H1 (cell line): ENCODE results near the gene RCSD1. TPM values are rescaled to one million over a fixed set of nuclear protein-coding genes. Genes with fewer than 3 reads are reported as not detected.

Experiments
- CTCF ChIA-PET: fragments of 300-600 bp; sonication (Branson Sonifier 250); formaldehyde crosslinking; loops from one replicate; lab custom pipeline; 2021; ENCODE audit not compliant: partially characterized antibody; lab: Charles Lee
- POLR2A ChIA-PET: fragments of 300-600 bp; sonication (Branson Sonifier 250); formaldehyde crosslinking; loops from one replicate; lab custom pipeline; 2021; ENCODE audit warnings: inconsistent platforms; ENCODE audit not compliant: partially characterized antibody; lab: Charles Lee
- DNase-seq, 2 experiments: peaks; one replicate each; pipeline versions ENCODE4 v3.0.0 to v3.0.0-alpha.2; 2010 to 2022; ENCODE audit warnings: low spot score in 2 of 2, low read depth in 1 of 2, mixed read lengths in 1 of 2
- FAIRE-seq: peaks from 2 replicates; lab custom pipeline; 2011; peaks lifted over from hg19 to GRCh38; lab: Jason Lieb, UNC
- H2AFZ ChIP-seq: 2 replicates; pipeline ENCODE4 v1.8.1; 2012; ENCODE audit warnings: low read length, inconsistent platforms
- H2AK5ac ChIP-seq: 2 replicates; pipeline ENCODE4 v1.6.1; 2013; ENCODE audit warnings: low read depth, low read length
- H2BK120ac ChIP-seq: replicated peaks from 2 replicates; pipeline ENCODE3; 2013; ENCODE audit warnings: low read depth, low read length, inconsistent platforms
- H2BK12ac ChIP-seq: 2 replicates; pipeline ENCODE4 v1.6.1; 2013; ENCODE audit warnings: low read depth, low read length
- H2BK15ac ChIP-seq: 2 replicates; pipeline ENCODE4 v1.6.1; 2013; ENCODE audit warnings: low read length
- H2BK20ac ChIP-seq: 2 replicates; pipeline ENCODE4 v1.6.1; 2013; ENCODE audit warnings: low read length
- H2BK5ac ChIP-seq: 2 replicates; pipeline ENCODE4 v1.6.1; 2013; ENCODE audit warnings: low read depth, low read length
- H3K14ac ChIP-seq: 2 replicates; pipeline ENCODE4 v1.6.1; 2013; ENCODE audit warnings: inconsistent platforms; ENCODE audit not compliant: insufficient read length
- H3K18ac ChIP-seq: 2 replicates; pipeline ENCODE4 v1.6.1; 2013; ENCODE audit warnings: low read length; ENCODE audit errors: extremely low read depth
- H3K23ac ChIP-seq: 2 replicates; pipeline ENCODE4 v1.6.1; 2013; ENCODE audit warnings: inconsistent platforms; ENCODE audit not compliant: insufficient read length
- H3K23me2 ChIP-seq: 2 replicates; pipeline ENCODE4 v1.6.1; 2013; ENCODE audit warnings: low read depth, low read length
- H3K27ac ChIP-seq: 2 replicates; pipeline ENCODE4 v1.6.1; 2011; ENCODE audit warnings: low read depth, low read length, inconsistent platforms
- H3K27me3 ChIP-seq, 4 experiments: replicated peaks in 1 of 4; 1 replicate in 1 of 4; 2 replicates in 3 of 4; pipeline versions ENCODE4 v1.6.1 to v1.8.1; 2011 to 2013; ENCODE audit warnings: low read length in 3 of 4, mild to moderate bottlenecking in 3 of 4, inconsistent platforms in 2 of 4, mixed read lengths in 2 of 4, moderate library complexity in 1 of 4; ENCODE audit not compliant: control insufficient read depth in 3 of 4, insufficient read depth in 3 of 4; ENCODE audit errors: extremely low read depth in 1 of 4
- H3K36me3 ChIP-seq, 4 experiments: 2 replicates each; pipeline versions ENCODE4 v1.6.1 to v1.8.1; 2011 to 2013; ENCODE audit warnings: mild to moderate bottlenecking in 4 of 4, low read length in 3 of 4, moderate library complexity in 2 of 4, control low read depth in 1 of 4, inconsistent platforms in 1 of 4; ENCODE audit not compliant: insufficient read depth in 4 of 4, control insufficient read depth in 2 of 4
- H3K4ac ChIP-seq: replicated peaks from 2 replicates; pipeline ENCODE3; 2013; ENCODE audit warnings: low read length, low read depth, mixed read lengths, inconsistent platforms; ENCODE audit not compliant: insufficient read length
- H3K4me1 ChIP-seq, 4 experiments: replicated peaks in 1 of 4; 1 replicate in 1 of 4; 2 replicates in 3 of 4; pipeline versions ENCODE4 v1.6.1 to v1.8.1; 2011 to 2013; ENCODE audit warnings: low read length in 3 of 4, inconsistent platforms in 2 of 4, mixed read lengths in 1 of 4; ENCODE audit not compliant: insufficient read depth in 4 of 4, control insufficient read depth in 3 of 4
- H3K4me2 ChIP-seq, 2 experiments: 2 replicates each; pipeline versions ENCODE4 v1.6.1 to v1.8.1; 2011 to 2013; ENCODE audit warnings: low read depth in 2 of 2, low read length in 2 of 2, control low read depth in 1 of 2, inconsistent platforms in 1 of 2, mild to moderate bottlenecking in 1 of 2; ENCODE audit not compliant: insufficient read depth in 1 of 2
- H3K4me3 ChIP-seq, 4 experiments: fragments of 200-600, 300-600 bp in 1 of 4; sonication (generic), shearing (Covaris generic), sonication (Bioruptor Twin) in 1 of 4; 2 replicates each; pipeline versions ENCODE4 v1.5.1 to v1.8.1; 2011 to 2016; ENCODE audit warnings: low read length in 4 of 4, low read depth in 3 of 4, control low read depth in 2 of 4, inconsistent platforms in 2 of 4, mild to moderate bottlenecking in 2 of 4, mixed read lengths in 1 of 4, moderate library complexity in 1 of 4; ENCODE audit not compliant: insufficient read depth in 2 of 4; ENCODE audit errors: extremely low read depth in 1 of 4
- H3K56ac ChIP-seq: replicated peaks from 2 replicates; pipeline ENCODE3; 2013; ENCODE audit warnings: low read depth, mild to moderate bottlenecking, mixed read lengths, low read length, inconsistent platforms; ENCODE audit not compliant: insufficient read length
- H3K79me1 ChIP-seq: 2 replicates; pipeline ENCODE4 v1.6.1; 2013; ENCODE audit warnings: low read depth, low read length, control low read depth
- H3K79me2 ChIP-seq, 2 experiments: 2 replicates each; pipeline versions ENCODE4 v1.6.1 to v1.8.1; 2012 to 2013; ENCODE audit warnings: low read length in 2 of 2, mild to moderate bottlenecking in 2 of 2, inconsistent platforms in 1 of 2; ENCODE audit not compliant: insufficient read depth in 2 of 2, control insufficient read depth in 1 of 2
- H3K9ac ChIP-seq, 4 experiments: replicated peaks in 1 of 4; 1 replicate in 1 of 4; 2 replicates in 3 of 4; pipeline versions ENCODE4 v1.6.1 to v1.8.1; 2011 to 2013; ENCODE audit warnings: low read depth in 3 of 4, low read length in 3 of 4, control low read depth in 2 of 4, mild to moderate bottlenecking in 2 of 4, moderate library complexity in 2 of 4, inconsistent platforms in 1 of 4; ENCODE audit errors: extremely low read depth in 1 of 4
- H3K9me3 ChIP-seq, 2 experiments: 2 replicates each; pipeline versions ENCODE4 v1.6.1 to v1.8.1; 2012 to 2013; ENCODE audit warnings: mild to moderate bottlenecking in 2 of 2, moderate library complexity in 2 of 2, control low read depth in 1 of 2, inconsistent platforms in 1 of 2, low read depth in 1 of 2, low read length in 1 of 2, mixed read lengths in 1 of 2; ENCODE audit not compliant: insufficient read depth in 2 of 2
- H4K20me1 ChIP-seq, 2 experiments: replicated peaks in 1 of 2; 2 replicates each; pipeline versions ENCODE3 to v1.8.1; 2011 to 2013; ENCODE audit warnings: inconsistent platforms in 2 of 2, low read length in 2 of 2, mild to moderate bottlenecking in 1 of 2; ENCODE audit not compliant: insufficient read depth in 2 of 2, control insufficient read depth in 1 of 2
- H4K5ac ChIP-seq: 2 replicates; pipeline ENCODE4 v1.6.1; 2013; ENCODE audit warnings: low read length, low read depth, mixed read lengths, inconsistent platforms; ENCODE audit not compliant: insufficient read length
- H4K8ac ChIP-seq: 2 replicates; pipeline ENCODE4 v1.8.0; 2013; ENCODE audit warnings: mild to moderate bottlenecking, moderate library complexity, low read length, inconsistent platforms; ENCODE audit not compliant: insufficient read depth; ENCODE audit errors: extremely low read depth
- H4K91ac ChIP-seq: replicated peaks from 2 replicates; pipeline ENCODE3; 2013; ENCODE audit warnings: low read length, mixed read lengths, inconsistent platforms; ENCODE audit not compliant: insufficient read length
- BACH1 ChIP-seq: IDR thresholded peaks from 2 replicates; pipeline ENCODE4 v1.6.1; 2012; ENCODE audit warnings: low read length, improper control_type of control experiment
- CREB1 ChIP-seq: IDR thresholded peaks from 2 replicates; pipeline ENCODE4 v1.6.1; 2012; ENCODE audit warnings: inconsistent platforms
- EZH2 ChIP-seq: fragments of 200-600 bp; sonication (generic); IDR thresholded peaks from 2 replicates; pipeline ENCODE4 v1.7.1; 2012; ENCODE audit warnings: low read depth, mild to moderate bottlenecking, moderate library complexity, low read length, inconsistent platforms; ENCODE audit not compliant: severe bottlenecking
- JUN ChIP-seq: IDR thresholded peaks from 2 replicates; pipeline ENCODE4 v1.6.1; 2011; ENCODE audit warnings: low read depth, mild to moderate bottlenecking, improper control_type of control experiment, low read length
- KDM4A ChIP-seq: IDR thresholded peaks from one replicate; pipeline ENCODE4 v1.7.1; 2012; ENCODE audit warnings: low read depth, mild to moderate bottlenecking, moderate library complexity, low read length, inconsistent platforms; ENCODE audit not compliant: severe bottlenecking
- POLR2A ChIP-seq, 2 experiments: IDR thresholded peaks; 1 replicate in 1 of 2; 2 replicates in 1 of 2; pipeline ENCODE4 v1.6.1; 2011; ENCODE audit warnings: low read depth in 2 of 2, low read length in 2 of 2, mild to moderate bottlenecking in 2 of 2; ENCODE audit errors: control extremely low read depth in 1 of 2
- RNF2 ChIP-seq: fragments of 200-900, 300-1000 bp; sonication (generic); IDR thresholded peaks from 2 replicates; pipeline ENCODE4 v1.7.1; 2016; ENCODE audit warnings: borderline replicate concordance, low read depth, mild to moderate bottlenecking, antibody characterized with exemption, low read length; ENCODE audit not compliant: poor library complexity, severe bottlenecking; ENCODE audit errors: missing control alignments
- RXRA ChIP-seq: IDR thresholded peaks from 2 replicates; pipeline ENCODE4 v1.6.1; 2011; ENCODE audit warnings: low read depth, mild to moderate bottlenecking, low read length, moderate library complexity; ENCODE audit not compliant: insufficient read depth
- SP1 ChIP-seq: IDR thresholded peaks from 2 replicates; pipeline ENCODE4 v1.6.1; 2011; ENCODE audit warnings: low read depth, low read length
- WGBS, 2 experiments: shearing (Covaris generic) in 1 of 2; methylation state at CpG; one replicate each; pipeline versions ENCODE4 v1.1.6 to v1.1.7; 2013 to 2015; ENCODE audit warnings: low lambda C conversion rate in 2 of 2, mixed read lengths in 2 of 2, inconsistent platforms in 1 of 2, low coverage in 1 of 2, missing lambda C conversion rate in 1 of 2; ENCODE audit not compliant: insufficient replicate concordance in 2 of 2, insufficient coverage in 1 of 2, insufficient read length in 1 of 2; ENCODE audit errors: extremely low coverage in 1 of 2, missing lambda C conversion rate in 1 of 2; 5-methylcytosine and 5-hydroxymethylcytosine counted together
- polyA plus RNA-seq, 7 experiments: library from polyadenylated mRNA; depleted of rRNA in 3 of 7; stranded (reverse) in 5 of 7; unstranded in 2 of 7; fragments of >200 nt in 5 of 7; fragments of 200-250 nt in 2 of 7; gene quantifications; 1 replicate in 5 of 7; 2 replicates in 1 of 7; 4 replicates in 1 of 7; pipeline versions ENCODE4 v1.2.1 to v1.2.3, GENCODE V29; 2011 to 2013; ENCODE audit warnings: missing spikeins in 2 of 7, mixed read lengths in 2 of 7
- total RNA-seq: library from RNA; stranded (reverse); fragmentation: NEBNext Ultra II Directional; extraction: Animal tissue kit (Norgen Biotek cat#: 25700); gene quantifications from 2 replicates; pipeline ENCODE4 v1.2.1, GENCODE V29; 2021
- TF ChIP-seq, protein P1 (sequence below): IDR thresholded peaks from 2 replicates; pipeline ENCODE4 v1.6.1; 2012; ENCODE audit warnings: low read length, inconsistent platforms

Gene RCSD1
- total and polyA plus RNA-seq, 2 of the 8 experiments (the other 6 are each of a cell fraction or from before 2014, with no cell fraction given), result 0.47 to 0.69 TPM

DNA sequence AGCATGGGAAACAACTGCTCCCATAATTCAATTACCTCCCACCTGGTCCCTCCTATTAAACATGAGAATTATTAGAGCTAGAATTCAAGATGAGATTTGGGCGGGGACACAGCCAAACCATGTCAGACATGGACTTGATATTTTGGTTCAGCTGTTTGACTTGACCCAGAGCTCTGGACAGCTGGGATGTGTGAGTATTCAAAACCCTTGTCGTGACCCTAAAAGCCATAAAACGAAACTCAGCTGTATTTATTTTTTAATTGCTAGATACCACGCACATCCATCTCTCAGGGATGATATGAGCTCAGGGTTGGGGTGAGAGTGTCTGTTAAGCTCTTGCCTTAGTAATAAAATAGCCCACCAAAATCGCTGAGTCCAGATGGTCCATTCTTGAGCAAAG, 45.4 kb downstream of the RCSD1 start:
- no peak overlapping the region for H2AK5ac ChIP-seq
- no peaks in the 10 kb centered on the region for H3K4me1 ChIP-seq
- H3K23me2 ChIP-seq, result no peaks in the 10 kb centered on the region; the same call in 1 of the 2 replicates
- H3K23ac ChIP-seq, result no peak overlapping the region
- no peak overlapping the region for H3K4me3 ChIP-seq
- H3K9me3 ChIP-seq, result no peaks in the 10 kb centered on the region
- H4K91ac ChIP-seq, result no peak overlapping the region
- no peaks in the 10 kb centered on the region for H3K79me1 ChIP-seq
- TF ChIP-seq POLR2A (IDR thresholded peaks at IDR 0.05; ENCODE audit: control extremely low read depth in 1 of 2, low read depth in 2 of 2, low read length in 2 of 2) (no peak), RXRA (no peak), SP1 (no peak), EZH2 (no peak), JUN (no peak), KDM4A (no peak), CREB1 (no peak), BACH1 (no peak), RNF2 (no peak)
- TF ChIP-seq, protein P1, sequence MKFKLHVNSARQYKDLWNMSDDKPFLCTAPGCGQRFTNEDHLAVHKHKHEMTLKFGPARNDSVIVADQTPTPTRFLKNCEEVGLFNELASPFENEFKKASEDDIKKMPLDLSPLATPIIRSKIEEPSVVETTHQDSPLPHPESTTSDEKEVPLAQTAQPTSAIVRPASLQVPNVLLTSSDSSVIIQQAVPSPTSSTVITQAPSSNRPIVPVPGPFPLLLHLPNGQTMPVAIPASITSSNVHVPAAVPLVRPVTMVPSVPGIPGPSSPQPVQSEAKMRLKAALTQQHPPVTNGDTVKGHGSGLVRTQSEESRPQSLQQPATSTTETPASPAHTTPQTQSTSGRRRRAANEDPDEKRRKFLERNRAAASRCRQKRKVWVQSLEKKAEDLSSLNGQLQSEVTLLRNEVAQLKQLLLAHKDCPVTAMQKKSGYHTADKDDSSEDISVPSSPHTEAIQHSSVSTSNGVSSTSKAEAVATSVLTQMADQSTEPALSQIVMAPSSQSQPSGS, result no peak
- no peak overlapping the region for H3K56ac ChIP-seq
- no peak overlapping the region for H4K5ac ChIP-seq
- H3K36me3 ChIP-seq, result no peaks in the 10 kb centered on the region
- DNase-seq (no peak), FAIRE-seq (no peak)
- no peaks in the 10 kb centered on the region for H3K79me2 ChIP-seq
- no peaks in the 10 kb centered on the region; a peak in 1 of 7 replicates for H3K27me3 ChIP-seq
- 89% methylated on average over 5 of the region's 5 CpGs; no CpG with 5 or more reads in 1 of the 2 experiments for WGBS, 2 experiments
- no peak overlapping the region for H3K18ac ChIP-seq
- H2BK20ac ChIP-seq, result no peak overlapping the region
- CTCF ChIA-PET, result interaction anchor here (0.6 to 3.9 kb wide), 10 partner anchors 8 to 125 kb away, joined by 3 to 30 read pairs (median 4); no protein-coding TSS in a partner anchor
- H3K14ac ChIP-seq, result no peak overlapping the region
- no peak overlapping the region for H2BK5ac ChIP-seq
- H3K27ac ChIP-seq, result no peak overlapping the region
- H2AFZ ChIP-seq, result no peak overlapping the region
- H2BK120ac ChIP-seq, result no peak overlapping the region
- no peak overlapping the region for H3K4me2 ChIP-seq
- no peak overlapping the region for H3K4ac ChIP-seq
- no peak overlapping the region for H2BK12ac ChIP-seq
- H4K20me1 ChIP-seq, result no peaks in the 10 kb centered on the region
- H4K8ac ChIP-seq, result no peak overlapping the region
- H3K9ac ChIP-seq, result no peak overlapping the region
- POLR2A ChIA-PET, result interaction anchor here (1.1 kb wide), 1 partner anchor 11 kb away, joined by 5 read pairs; no protein-coding TSS in a partner anchor
- H2BK15ac ChIP-seq, result no peak overlapping the region
